ENCODE results near the gene PDE3A. TPM values are rescaled to one million over a fixed set of nuclear protein-coding genes. Genes with fewer than 3 reads are reported as not detected.
A peak's percentile ranks its signal among the peaks of the same experiment; 100 is the strongest.
"Not testable (repeated sequence)": the region's sequence is repeated elsewhere in the genome, so short reads cannot be mapped to it uniquely, and the experiment has no call there.

PDE3A gene
- total RNA-seq, 1 experiment from 2014 or later = 0.40 TPM

GRCh38 chr12:20599757-20600156 lies 231.4 kb downstream of the PDE3A start:
- DNase-seq (ENCODE audit: low read depth) = no peak

- DNase-seq (ENCODE audit: low read depth) = peak; percentile 15
Measured at GRCh38 chr12:20601668-20602280, 233.4 kb downstream of the PDE3A start.

GRCh38 chr12:20602641-20603391 lies 234.5 kb downstream of the PDE3A start:
- DNase-seq (ENCODE audit: low read depth) = peak; percentile 55

GRCh38 chr12:20604408-20605067 lies 236.2 kb downstream of the PDE3A start:
- DNase-seq (ENCODE audit: low read depth) = no peak

- not testable (repeated sequence) for DNase-seq (ENCODE audit: low read depth)
Measured at GRCh38 chr12:20615020-20615419, 246.7 kb downstream of the PDE3A start.

- no peak for DNase-seq (ENCODE audit: low read depth)
Measured at GRCh38 chr12:20616093-20616492, 247.8 kb downstream of the PDE3A start.

- DNase-seq (ENCODE audit: low read depth) = no peak
Measured at GRCh38 chr12:20620261-20620660, 251.9 kb downstream of the PDE3A start.

- peak; percentile 50 for DNase-seq (ENCODE audit: low read depth)
Measured at GRCh38 chr12:20624718-20625117, 256.4 kb downstream of the PDE3A start.

- no peak for DNase-seq (ENCODE audit: low read depth)
Measured at GRCh38 chr12:20625531-20625930, 257.2 kb downstream of the PDE3A start.

- DNase-seq (ENCODE audit: low read depth) = no peak
Measured at GRCh38 chr12:20627001-20627588, 258.8 kb downstream of the PDE3A start.

- no peak for DNase-seq (ENCODE audit: low read depth)
Measured at GRCh38 chr12:20628226-20628787, 260.0 kb downstream of the PDE3A start.

GRCh38 chr12:20628999-20629398 lies 260.7 kb downstream of the PDE3A start:
- no peak for DNase-seq (ENCODE audit: low read depth)

- DNase-seq (ENCODE audit: low read depth) = peak; percentile 71
Measured at GRCh38 chr12:20629414-20630156, 261.2 kb downstream of the PDE3A start.

GRCh38 chr12:20631711-20632110 lies 263.4 kb downstream of the PDE3A start:
- peak; percentile 3 for DNase-seq (ENCODE audit: low read depth)

- no peak for DNase-seq (ENCODE audit: low read depth)
Measured at GRCh38 chr12:20641106-20641505, 272.8 kb downstream of the PDE3A start.

GRCh38 chr12:20643822-20644221 lies 275.5 kb downstream of the PDE3A start:
- DNase-seq (ENCODE audit: low read depth) = no peak

GRCh38 chr12:20646239-20646827 lies 278.0 kb downstream of the PDE3A start:
- DNase-seq (ENCODE audit: low read depth) = peak; percentile 32

- DNase-seq (ENCODE audit: low read depth) = peak; percentile 55
Measured at GRCh38 chr12:20653871-20654270, 285.5 kb downstream of the PDE3A start.

GRCh38 chr12:20656600-20656999 lies 288.3 kb downstream of the PDE3A start:
- DNase-seq (ENCODE audit: low read depth) = no peak

- no peak for DNase-seq (ENCODE audit: low read depth)
Measured at GRCh38 chr12:20657496-20657895, 289.2 kb downstream of the PDE3A start.

GRCh38 chr12:20681334-20681733 lies 313.0 kb downstream of the PDE3A start:
- no peak for DNase-seq (ENCODE audit: low read depth)
